Sigmoid colon (tissue), 4 donors: ENCODE data around the gene CTIF.

Experiments
- CTCF ChIP-seq, 4 experiments: fragments of 450-650 bp in 3 of 4; fragments of 200-600 bp in 1 of 4; IDR thresholded peaks; one replicate each; pipeline ENCODE4 v1.5.1; 2016 to 2019; ENCODE audit warnings: antibody characterized with exemption in 4 of 4, mild to moderate bottlenecking in 3 of 4, moderate library complexity in 2 of 4
- EP300 ChIP-seq, 4 donors: sonication (generic); formaldehyde crosslinking; IDR thresholded peaks; one replicate each; pipeline ENCODE4 v1.6.1; 2017; ENCODE audit warnings: antibody characterized with exemption in 4 of 4
- POLR2A ChIP-seq, 2 donors: fragments of 450-650 bp; IDR thresholded peaks; one replicate each; pipeline ENCODE4 v1.6.1; 2016; ENCODE audit warnings: antibody characterized with exemption in 2 of 2, mild to moderate bottlenecking in 2 of 2, moderate library complexity in 2 of 2
- POLR2AphosphoS5 ChIP-seq, 4 donors: sonication (generic); formaldehyde crosslinking; IDR thresholded peaks; one replicate each; pipeline ENCODE4 v1.6.1; 2017; ENCODE audit warnings: antibody characterized with exemption in 4 of 4

DNA sequence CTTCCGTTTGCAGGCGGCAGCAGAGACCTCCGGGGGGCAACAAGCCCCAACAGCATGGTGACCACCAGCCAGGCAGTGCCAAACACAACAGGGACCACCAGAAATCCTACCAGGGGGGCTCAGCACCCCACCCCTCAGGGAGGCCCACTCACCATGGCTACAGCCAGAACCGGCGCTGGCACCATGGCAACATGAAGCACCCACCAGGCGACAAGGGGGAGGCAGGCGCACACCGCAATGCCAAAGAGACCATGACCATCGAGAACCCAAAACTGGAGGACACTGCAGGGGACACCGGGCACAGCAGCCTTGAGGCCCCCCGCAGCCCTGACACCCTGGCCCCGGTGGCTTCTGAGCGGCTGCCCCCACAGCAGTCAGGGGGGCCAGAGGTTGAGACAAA, 219.1 kb downstream of the CTIF start:
- TF ChIP-seq POLR2A (IDR thresholded peaks at IDR 0.05), result no peak
- no peak for TF ChIP-seq POLR2AphosphoS5 (IDR thresholded peaks at IDR 0.05)
- TF ChIP-seq CTCF (IDR thresholded peaks at IDR 0.05), result no peak
- TF ChIP-seq EP300 (IDR thresholded peaks at IDR 0.05), result no peak
